Brain microvascular endothelial cell (primary cell): ENCODE data around the gene IL16.

ENCODE experiments used
- DNase-seq: peaks from one replicate; pipeline ENCODE4 v3.0.0-alpha.2; 2020
- H3K27ac ChIP-seq: fragments of 250-450 bp; sonication (Bioruptor Pico); 2 replicates; pipeline ENCODE4 v1.5.1; 2020; ENCODE audit warnings: mild to moderate bottlenecking, moderate library complexity
- H3K27me3 ChIP-seq: fragments of 250-450 bp; sonication (Bioruptor Pico); replicated peaks from 2 replicates; pipeline ENCODE4 v1.5.1; 2020; ENCODE audit warnings: mild to moderate bottlenecking
- H3K36me3 ChIP-seq: fragments of 250-450 bp; sonication (Bioruptor Pico); replicated peaks from 2 replicates; pipeline ENCODE4 v1.5.1; 2020; ENCODE audit warnings: mild to moderate bottlenecking
- H3K4me3 ChIP-seq: 2 replicates; pipeline ENCODE4 v1.5.1; 2011; ENCODE audit warnings: low read depth, mild to moderate bottlenecking, control low read depth, low read length, moderate library complexity
- in situ Hi-C: cut with HindIII; loops from 2 replicates; pipeline ENCODE4 v1.10.0; 2017; ENCODE audit warnings: low sequenced_read_pairs, low pct_ligation_motif_present
- TF ChIP-seq, protein P1 (sequence below): IDR thresholded peaks from 2 replicates; pipeline ENCODE4 v1.5.1; 2011; ENCODE audit warnings: low read depth, mild to moderate bottlenecking, moderate library complexity, low read length, control low read depth, inconsistent platforms; ENCODE audit errors: missing control alignments

The IL16 gene

DNA sequence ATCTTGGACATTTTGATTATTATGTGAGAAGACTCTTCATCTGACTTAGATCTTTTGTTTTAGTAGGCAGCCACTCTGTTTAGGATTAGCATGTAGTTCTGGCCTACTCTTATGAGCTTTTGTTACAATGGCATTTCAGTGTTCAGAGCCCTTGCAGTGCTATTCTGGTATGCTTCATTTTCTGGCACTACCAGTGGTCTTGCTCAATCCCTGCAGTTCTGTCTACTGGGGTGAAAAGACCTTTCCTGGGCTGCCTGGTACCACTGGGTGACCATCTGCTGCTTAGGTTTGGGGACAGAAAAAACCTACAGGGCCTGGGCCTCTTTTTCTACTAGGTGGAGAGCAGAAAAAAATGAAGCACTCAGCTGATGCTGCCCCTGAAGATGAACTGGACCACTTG, 42.5 kb downstream of the IL16 start:
- no peak for DNase-seq
- Histone ChIP-seq H3K27me3 (no peaks in the 10 kb centered on the region), H3K27ac (no peak overlapping the region), H3K4me3 (no peak overlapping the region), H3K36me3 (no peaks in the 10 kb centered on the region)
- TF ChIP-seq, protein P1, sequence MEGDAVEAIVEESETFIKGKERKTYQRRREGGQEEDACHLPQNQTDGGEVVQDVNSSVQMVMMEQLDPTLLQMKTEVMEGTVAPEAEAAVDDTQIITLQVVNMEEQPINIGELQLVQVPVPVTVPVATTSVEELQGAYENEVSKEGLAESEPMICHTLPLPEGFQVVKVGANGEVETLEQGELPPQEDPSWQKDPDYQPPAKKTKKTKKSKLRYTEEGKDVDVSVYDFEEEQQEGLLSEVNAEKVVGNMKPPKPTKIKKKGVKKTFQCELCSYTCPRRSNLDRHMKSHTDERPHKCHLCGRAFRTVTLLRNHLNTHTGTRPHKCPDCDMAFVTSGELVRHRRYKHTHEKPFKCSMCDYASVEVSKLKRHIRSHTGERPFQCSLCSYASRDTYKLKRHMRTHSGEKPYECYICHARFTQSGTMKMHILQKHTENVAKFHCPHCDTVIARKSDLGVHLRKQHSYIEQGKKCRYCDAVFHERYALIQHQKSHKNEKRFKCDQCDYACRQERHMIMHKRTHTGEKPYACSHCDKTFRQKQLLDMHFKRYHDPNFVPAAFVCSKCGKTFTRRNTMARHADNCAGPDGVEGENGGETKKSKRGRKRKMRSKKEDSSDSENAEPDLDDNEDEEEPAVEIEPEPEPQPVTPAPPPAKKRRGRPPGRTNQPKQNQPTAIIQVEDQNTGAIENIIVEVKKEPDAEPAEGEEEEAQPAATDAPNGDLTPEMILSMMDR = no peak
- in situ Hi-C loops = no loop called here

GRCh38 chr15:81242778-81243177, 46.1 kb downstream of the IL16 start:
- no peaks in the 10 kb centered on the region for H3K27me3 ChIP-seq
- DNase-seq = no peak
- in situ Hi-C loops = no loop called here
- no peak overlapping the region for H3K4me3 ChIP-seq
- H3K36me3 ChIP-seq = no peaks in the 10 kb centered on the region
- no peak overlapping the region for H3K27ac ChIP-seq
- TF ChIP-seq, protein P1 = no peak

- in situ Hi-C loops = no loop called here
- Histone ChIP-seq H3K27ac (no peak overlapping the region), H3K4me3 (no peak overlapping the region), H3K27me3 (no peaks in the 10 kb centered on the region), H3K36me3 (no peaks in the 10 kb centered on the region)
- DNase-seq = no peak
- TF ChIP-seq, protein P1 = no peak
Measured at GRCh38 chr15:81244306-81244705, 47.6 kb downstream of the IL16 start.

GRCh38 chr15:81253846-81254245, 57.2 kb downstream of the IL16 start:
- TF ChIP-seq, protein P1 = no peak
- in situ Hi-C loops = loop anchor here (25.0 kb wide), 1 partner anchor 142 kb away; no protein-coding TSS in a partner anchor
- H3K27ac ChIP-seq = no peak overlapping the region

DNA sequence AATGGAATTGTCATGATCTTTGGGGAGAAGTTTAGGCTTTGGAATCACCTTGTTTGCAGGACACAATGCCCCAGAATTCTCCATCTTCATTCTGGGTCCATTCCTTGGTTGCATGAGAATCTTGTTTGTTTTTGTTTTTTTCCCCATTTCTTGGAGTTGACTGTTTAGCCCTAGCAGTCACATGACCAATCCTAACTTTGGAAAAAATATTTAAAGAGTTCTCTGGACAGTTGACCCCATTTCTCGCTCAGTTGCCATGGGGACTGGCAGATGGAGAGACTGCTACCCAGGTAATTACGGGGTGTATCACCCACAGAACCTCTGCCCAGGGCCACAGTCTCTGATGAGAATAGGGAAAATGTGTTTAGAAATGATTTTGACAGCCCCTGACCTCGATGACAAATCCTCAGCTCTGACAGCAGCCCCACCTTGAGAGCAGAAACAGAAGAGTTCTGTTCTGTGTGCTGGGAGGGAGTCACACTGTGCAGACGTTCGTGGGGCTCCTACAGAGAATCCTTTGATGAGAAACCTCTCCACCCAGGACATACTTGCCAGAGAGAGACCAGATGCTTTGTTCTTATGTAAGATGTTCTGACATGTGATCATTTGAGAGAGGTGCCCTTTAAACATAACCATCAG, 57.7 kb downstream of the IL16 start:
- no peaks in the 10 kb centered on the region for H3K36me3 ChIP-seq
- H3K27ac ChIP-seq = no peak overlapping the region
- no peak overlapping the region for H3K4me3 ChIP-seq
- TF ChIP-seq, protein P1 = no peak
- no peak for DNase-seq
- H3K27me3 ChIP-seq = peaks cover 3% of the 10 kb centered on the region
- in situ Hi-C loops = loop anchor here (25.0 kb wide), 1 partner anchor 142 kb away; no protein-coding TSS in a partner anchor

More at GRCh38 chr15:81253846-81254245, 57.2 kb downstream of the IL16 start:
- H3K4me3 ChIP-seq = no peak overlapping the region
- H3K36me3 ChIP-seq = no peaks in the 10 kb centered on the region
- DNase-seq = no peak
- H3K27me3 ChIP-seq = peaks cover 3% of the 10 kb centered on the region

DNA sequence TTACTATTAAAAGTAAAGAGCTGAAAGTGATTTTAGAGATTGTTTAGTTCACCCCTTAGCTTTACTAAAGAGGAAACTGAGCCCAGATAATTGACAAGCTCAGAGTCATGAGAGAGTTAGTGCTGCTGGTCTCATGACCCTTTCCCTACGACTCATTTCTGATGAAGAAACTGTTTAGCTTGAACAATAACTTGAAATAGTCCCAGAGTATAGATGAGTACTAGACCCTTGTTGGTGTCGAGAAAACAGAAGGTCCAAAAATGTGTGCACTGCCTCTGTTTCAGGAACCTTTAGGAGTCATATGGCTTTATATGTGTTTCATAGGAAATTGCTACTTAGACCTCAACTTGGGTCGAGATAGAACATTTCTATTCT, 58.2 kb downstream of the IL16 start:
- DNase-seq = no peak
- Histone ChIP-seq H3K27ac (no peak overlapping the region), H3K36me3 (no peaks in the 10 kb centered on the region), H3K27me3 (peaks cover 3% of the 10 kb centered on the region), H3K4me3 (no peak overlapping the region)
- TF ChIP-seq, protein P1 = no peak
- in situ Hi-C loops = loop anchor here (25.0 kb wide), 1 partner anchor 143 kb away; no protein-coding TSS in a partner anchor
